A549 (cell line): ENCODE measurements around the gene IL23R.

Experiments used
- CBX2 ChIP-seq: fragments of 200-600 bp; sonication (generic); IDR thresholded peaks from 2 replicates; pipeline ENCODE4 v1.6.1; 2016; ENCODE audit warnings: low read depth, mild to moderate bottlenecking, borderline replicate concordance
- CHD2 ChIP-seq: fragments of 150-350 bp; IDR thresholded peaks from 2 replicates; pipeline ENCODE4 v1.6.1; 2014; ENCODE audit warnings: low read length; ENCODE audit not compliant: partially characterized antibody
- FOSL2 ChIP-seq, 2 experiments: fragments of 450-650 bp in 1 of 2; fragments of >200 bp in 1 of 2; sonication (Bioruptor Twin) in 1 of 2; formaldehyde crosslinking; IDR thresholded peaks; 2 replicates each; pipeline versions ENCODE4 v1.5.0 to v1.6.1; 2016 to 2020; ENCODE audit warnings: mild to moderate bottlenecking in 1 of 2, moderate library complexity in 1 of 2
- FOXS1 ChIP-seq: fragments of 250-450 bp; sonication (Bioruptor Pico); IDR thresholded peaks from 2 replicates; pipeline ENCODE4 v1.5.0; 2020; ENCODE audit warnings: mild to moderate bottlenecking, moderate library complexity
- MAFK ChIP-seq: fragments of 450-650 bp; IDR thresholded peaks from 2 replicates; pipeline ENCODE4 v1.6.1; 2014; ENCODE audit not compliant: partially characterized antibody
- NFE2L2 ChIP-seq: fragments of 150-350 bp; conservative IDR thresholded peaks from 2 replicates; pipeline ENCODE4 v1.6.1; 2014; ENCODE audit warnings: low read length
- POLR2A ChIP-seq: IDR thresholded peaks from 2 replicates; pipeline ENCODE4 v1.6.1; 2012; ENCODE audit warnings: mild to moderate bottlenecking, low read length
- SMC3 ChIP-seq: fragments of >200 bp; sonication (Bioruptor Twin); formaldehyde crosslinking; IDR thresholded peaks from 3 replicates; pipeline ENCODE4 v1.6.1; 2018; ENCODE audit warnings: inconsistent platforms
- TF ChIP-seq, protein P1 (sequence below): fragments of >200 bp; sonication (Bioruptor Twin); formaldehyde crosslinking; IDR thresholded peaks from 3 replicates; pipeline ENCODE4 v1.5.1; 2016
- TF ChIP-seq, protein P2 (sequence below): fragments of 200-600 bp; sonication (generic); IDR thresholded peaks from 2 replicates; pipeline ENCODE4 v1.6.1; 2016; ENCODE audit warnings: antibody characterized with exemption, mild to moderate bottlenecking, moderate library complexity
- TF ChIP-seq, protein P3 (sequence below): IDR thresholded peaks from 2 replicates; pipeline ENCODE4 v1.6.1; 2012

DNA sequence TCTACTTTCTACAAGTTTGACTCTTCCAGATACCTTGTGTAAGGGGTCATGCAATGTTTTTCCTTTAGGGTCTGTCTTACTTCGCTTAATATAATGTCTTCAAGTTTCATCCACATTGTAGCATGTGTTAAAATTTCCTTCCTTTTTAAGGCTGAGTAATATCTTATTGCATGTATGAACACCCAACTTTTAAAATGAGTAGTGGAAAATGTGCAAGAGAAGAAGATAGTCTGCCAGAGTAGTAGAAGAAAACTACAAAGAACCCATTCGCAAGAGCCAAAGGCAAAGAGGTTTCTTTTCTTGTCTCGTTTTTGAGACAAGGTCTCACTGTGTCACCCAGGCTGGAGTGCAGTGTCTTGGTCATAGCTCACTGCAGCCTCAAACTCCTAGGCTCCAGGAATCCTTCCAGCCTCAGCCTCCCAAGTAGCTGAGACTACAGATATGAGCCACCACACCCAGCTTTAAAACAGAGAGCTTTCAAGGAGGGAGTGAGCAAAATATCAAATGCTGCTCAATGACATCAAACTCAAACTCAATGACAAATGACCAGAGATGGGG is 9.4 kb downstream of the IL23R start:
- TF ChIP-seq POLR2A (no peak), MAFK (no peak), FOXS1 (CRISPR knock-in tag) (no peak), CHD2 (no peak), FOSL2 (IDR thresholded peaks at IDR 0.05) (no peak), FOSL2 (CRISPR knock-in tag; IDR thresholded peaks at IDR 0.05) (no peak), NFE2L2 (no peak), SMC3 (no peak), CBX2 (no peak)
- TF ChIP-seq, protein P1, sequence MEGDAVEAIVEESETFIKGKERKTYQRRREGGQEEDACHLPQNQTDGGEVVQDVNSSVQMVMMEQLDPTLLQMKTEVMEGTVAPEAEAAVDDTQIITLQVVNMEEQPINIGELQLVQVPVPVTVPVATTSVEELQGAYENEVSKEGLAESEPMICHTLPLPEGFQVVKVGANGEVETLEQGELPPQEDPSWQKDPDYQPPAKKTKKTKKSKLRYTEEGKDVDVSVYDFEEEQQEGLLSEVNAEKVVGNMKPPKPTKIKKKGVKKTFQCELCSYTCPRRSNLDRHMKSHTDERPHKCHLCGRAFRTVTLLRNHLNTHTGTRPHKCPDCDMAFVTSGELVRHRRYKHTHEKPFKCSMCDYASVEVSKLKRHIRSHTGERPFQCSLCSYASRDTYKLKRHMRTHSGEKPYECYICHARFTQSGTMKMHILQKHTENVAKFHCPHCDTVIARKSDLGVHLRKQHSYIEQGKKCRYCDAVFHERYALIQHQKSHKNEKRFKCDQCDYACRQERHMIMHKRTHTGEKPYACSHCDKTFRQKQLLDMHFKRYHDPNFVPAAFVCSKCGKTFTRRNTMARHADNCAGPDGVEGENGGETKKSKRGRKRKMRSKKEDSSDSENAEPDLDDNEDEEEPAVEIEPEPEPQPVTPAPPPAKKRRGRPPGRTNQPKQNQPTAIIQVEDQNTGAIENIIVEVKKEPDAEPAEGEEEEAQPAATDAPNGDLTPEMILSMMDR, result no peak
- TF ChIP-seq, protein P2, sequence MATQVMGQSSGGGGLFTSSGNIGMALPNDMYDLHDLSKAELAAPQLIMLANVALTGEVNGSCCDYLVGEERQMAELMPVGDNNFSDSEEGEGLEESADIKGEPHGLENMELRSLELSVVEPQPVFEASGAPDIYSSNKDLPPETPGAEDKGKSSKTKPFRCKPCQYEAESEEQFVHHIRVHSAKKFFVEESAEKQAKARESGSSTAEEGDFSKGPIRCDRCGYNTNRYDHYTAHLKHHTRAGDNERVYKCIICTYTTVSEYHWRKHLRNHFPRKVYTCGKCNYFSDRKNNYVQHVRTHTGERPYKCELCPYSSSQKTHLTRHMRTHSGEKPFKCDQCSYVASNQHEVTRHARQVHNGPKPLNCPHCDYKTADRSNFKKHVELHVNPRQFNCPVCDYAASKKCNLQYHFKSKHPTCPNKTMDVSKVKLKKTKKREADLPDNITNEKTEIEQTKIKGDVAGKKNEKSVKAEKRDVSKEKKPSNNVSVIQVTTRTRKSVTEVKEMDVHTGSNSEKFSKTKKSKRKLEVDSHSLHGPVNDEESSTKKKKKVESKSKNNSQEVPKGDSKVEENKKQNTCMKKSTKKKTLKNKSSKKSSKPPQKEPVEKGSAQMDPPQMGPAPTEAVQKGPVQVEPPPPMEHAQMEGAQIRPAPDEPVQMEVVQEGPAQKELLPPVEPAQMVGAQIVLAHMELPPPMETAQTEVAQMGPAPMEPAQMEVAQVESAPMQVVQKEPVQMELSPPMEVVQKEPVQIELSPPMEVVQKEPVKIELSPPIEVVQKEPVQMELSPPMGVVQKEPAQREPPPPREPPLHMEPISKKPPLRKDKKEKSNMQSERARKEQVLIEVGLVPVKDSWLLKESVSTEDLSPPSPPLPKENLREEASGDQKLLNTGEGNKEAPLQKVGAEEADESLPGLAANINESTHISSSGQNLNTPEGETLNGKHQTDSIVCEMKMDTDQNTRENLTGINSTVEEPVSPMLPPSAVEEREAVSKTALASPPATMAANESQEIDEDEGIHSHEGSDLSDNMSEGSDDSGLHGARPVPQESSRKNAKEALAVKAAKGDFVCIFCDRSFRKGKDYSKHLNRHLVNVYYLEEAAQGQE, result no peak
- TF ChIP-seq, protein P3, sequence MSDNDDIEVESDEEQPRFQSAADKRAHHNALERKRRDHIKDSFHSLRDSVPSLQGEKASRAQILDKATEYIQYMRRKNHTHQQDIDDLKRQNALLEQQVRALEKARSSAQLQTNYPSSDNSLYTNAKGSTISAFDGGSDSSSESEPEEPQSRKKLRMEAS, result no peak
